Activated CD8-positive, alpha-beta memory T cell treated with anti-CD3 and anti-CD28 coated beads, Interleukin-2, amount 50 U/mL, for 1 hour (primary cell): Measurements from ENCODE around the gene ADI1.
"Not testable (repeated sequence)": the region's sequence is repeated elsewhere in the genome, so short reads cannot be mapped to it uniquely, and the experiment has no call there.

Experiments
- DNase-seq: peaks from one replicate; pipeline ENCODE4 v3.0.0-alpha.2; 2020; ENCODE audit errors: extremely low read depth

The ADI1 gene

GRCh38 chr2:3462493-3463104 lies 56.7 kb downstream of the ADI1 start:
- no peak for DNase-seq

GRCh38 chr2:3461801-3462492 lies 57.4 kb downstream of the ADI1 start:
- no peak for DNase-seq

DNA sequence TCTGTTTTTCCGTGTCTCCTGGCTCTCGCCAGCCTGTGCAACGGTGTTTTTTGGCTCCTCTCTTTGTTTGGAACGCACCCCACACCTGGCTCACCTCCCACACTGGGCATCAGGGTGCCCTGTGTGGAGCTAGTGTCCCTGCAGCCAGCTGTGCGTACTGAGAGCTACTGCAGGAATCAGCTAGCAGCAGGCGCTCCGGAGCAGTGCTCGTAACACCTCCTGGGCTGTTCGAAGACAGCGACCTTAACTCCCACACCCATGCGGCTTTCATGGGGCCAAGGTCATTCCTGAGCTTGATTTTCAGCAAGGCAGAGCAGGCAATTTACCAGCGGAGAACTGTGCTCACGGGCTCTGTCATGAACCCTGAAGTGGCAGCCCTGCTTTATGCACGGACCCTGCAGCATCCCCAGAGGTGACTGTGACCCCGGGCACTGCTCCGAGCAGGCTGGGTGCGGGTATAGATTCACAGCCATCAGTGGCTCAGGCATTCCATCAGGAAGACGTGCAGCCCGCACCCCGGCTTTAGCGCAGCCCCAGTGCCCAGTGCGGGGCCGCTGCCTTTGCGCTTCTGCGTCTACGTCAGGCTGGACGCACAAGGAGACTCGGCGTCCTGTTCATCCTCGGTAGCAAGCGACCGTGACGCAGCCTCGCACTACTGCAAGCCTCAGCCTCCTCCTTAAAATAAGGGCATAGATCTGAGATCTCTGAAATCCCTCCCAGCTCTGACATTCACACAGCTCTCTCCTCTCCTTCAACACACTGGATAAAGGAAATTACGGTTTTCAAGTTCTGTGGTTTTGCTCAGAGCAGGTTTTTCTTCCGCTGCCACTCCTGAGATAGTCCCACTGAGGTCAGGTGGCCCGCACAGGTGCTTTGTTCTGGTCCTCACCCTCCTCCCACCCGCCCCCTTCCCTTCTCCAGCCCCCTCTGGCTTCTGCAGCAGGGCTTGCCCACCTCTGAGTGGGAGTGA lies 58.2 kb downstream of the ADI1 start:
- no peak for DNase-seq

DNA sequence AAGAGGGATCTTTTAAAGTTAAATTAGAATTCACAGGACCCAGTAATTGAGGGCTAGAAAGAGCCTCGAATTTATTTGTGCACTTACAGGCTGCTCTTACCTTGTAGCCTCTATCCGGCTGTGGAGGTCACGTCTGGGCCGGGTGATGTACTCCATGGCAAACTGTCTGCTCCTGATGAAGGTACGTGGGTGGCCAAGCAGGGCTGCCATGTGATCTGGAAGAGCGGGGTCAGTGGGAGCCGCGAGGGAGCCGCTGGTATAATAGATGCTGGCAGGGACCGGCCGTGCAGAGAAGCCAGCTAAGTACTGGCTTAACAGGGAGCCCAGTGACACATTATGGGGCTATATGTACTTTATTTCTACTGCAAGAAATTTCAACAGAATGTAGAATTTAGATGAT lies 59.2 kb downstream of the ADI1 start:
- DNase-seq: no peak

DNA sequence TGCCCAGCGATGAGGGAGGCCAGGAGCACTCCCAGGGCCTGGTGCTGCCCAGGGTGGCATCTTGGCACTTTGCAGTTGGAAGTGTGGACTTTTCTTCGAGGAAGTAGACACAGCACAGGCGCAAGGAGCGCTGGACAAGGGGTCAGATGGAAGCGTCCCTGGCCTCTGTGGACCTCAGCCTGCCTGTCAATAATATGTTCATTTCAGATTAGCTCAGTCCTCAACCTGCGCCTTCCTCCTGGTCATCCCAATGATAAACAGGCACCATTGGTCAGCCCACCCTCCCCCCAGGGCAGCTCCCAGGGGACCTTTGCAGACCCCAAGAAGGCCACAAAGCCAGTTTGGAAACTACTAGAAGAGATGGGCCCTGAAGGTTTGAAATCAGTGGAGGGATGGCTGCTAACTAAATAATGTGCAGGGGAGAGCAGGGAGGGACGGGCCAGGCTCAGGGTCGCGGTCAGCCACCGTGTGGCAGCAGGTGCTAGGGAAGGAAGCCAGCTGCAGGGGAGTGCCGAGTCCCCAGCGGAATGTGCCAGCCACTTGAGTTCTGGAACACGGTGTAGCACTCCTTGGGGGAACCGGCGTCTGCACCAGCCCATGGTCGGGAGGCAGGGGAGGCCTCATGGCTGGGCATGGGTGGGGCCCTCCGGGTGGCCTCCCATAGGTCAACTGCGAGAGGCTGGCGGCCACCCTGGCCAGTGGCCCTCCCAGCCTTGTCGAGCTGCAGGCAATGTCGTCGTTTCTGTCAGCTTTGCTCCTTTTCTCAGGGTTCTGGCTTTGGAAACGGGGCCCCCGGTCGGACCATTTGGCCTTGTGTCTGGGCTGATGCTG lies 59.9 kb downstream of the ADI1 start:
- DNase-seq: no peak

DNA sequence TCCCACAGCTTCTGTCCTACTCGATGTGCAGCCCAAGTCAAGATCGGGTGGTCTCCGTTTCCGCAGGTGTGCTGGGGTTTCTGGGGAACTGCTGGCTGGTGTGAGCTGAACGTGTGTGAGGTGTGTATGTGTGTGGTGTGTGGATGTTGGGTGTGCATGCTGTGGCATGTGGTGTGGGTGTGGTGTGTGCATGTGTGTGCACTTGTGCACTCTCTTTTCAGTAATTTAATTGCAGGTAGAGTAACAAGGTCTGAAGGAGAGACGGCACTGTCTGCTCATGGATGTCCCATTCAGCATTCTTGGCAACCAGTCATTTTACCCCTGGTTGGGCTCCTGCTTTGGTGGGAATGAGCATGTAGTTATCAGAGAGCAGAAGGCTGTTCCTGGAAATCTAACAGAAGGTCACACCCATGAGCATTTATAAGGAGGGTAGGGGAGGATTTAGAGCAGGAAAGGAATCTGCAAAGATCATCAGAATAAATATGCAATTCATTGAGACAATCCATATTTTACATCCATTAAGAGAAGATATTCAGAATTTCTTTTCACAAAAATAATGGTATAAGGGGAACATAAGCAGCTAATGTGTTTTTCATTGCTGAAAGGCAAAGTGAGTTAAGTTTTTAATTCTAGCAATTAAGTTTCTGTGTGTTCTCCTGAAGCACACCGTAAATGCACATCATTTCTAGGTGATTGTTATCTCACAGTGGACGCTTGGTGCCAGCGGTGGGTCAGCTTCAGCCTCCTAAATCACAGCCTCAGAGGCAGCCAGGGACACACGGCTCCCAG lies 60.7 kb downstream of the ADI1 start:
- no peak for DNase-seq

DNA sequence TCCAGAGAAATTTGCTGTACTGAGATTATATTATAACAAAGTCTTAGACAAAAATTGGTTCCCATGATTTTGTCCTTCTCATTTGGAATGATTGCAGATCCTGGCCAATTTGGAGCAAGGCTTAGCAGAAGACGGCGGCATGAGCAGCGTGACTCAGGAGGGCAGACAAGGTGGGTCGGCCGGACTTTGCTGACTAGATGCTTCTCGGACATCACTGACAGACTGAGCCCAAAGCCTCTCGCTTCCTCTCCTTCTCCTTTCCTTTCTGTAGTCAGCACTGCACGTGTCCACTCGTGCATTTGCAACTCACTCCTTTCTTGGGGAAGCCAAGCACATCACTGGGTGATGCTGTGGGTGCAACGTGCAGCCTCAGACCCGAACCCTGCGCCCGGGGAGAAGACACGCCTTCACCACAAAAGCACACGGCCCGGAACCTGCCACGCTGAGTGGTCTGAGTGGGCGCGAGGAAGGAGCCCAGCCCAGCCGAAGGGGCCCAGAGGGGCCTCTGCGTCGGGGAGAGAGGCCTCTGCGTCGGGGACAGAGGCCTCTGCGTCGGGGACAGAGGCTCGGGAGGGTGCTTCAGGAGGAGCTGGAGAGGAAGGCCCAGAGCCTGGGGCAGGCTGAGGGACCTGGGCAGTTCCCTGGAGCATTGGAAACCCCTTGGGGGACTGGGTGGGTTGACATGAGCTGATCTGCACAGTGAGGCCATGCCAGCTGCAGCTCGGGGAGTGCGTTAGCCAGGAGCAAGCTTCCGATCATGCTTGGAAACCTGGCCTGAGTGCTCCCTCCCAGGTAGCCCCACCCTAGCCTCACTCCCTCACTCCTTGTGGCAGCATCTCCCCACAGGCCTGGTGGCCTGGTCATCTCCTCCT lies 61.6 kb downstream of the ADI1 start:
- DNase-seq: no peak

GRCh38 chr2:3456125-3456524 lies 63.2 kb downstream of the ADI1 start:
- no peak for DNase-seq

GRCh38 chr2:3454802-3455201 lies 64.5 kb downstream of the ADI1 start:
- DNase-seq: no peak

GRCh38 chr2:3454005-3454404 lies 65.3 kb downstream of the ADI1 start:
- not testable (repeated sequence) for DNase-seq

DNA sequence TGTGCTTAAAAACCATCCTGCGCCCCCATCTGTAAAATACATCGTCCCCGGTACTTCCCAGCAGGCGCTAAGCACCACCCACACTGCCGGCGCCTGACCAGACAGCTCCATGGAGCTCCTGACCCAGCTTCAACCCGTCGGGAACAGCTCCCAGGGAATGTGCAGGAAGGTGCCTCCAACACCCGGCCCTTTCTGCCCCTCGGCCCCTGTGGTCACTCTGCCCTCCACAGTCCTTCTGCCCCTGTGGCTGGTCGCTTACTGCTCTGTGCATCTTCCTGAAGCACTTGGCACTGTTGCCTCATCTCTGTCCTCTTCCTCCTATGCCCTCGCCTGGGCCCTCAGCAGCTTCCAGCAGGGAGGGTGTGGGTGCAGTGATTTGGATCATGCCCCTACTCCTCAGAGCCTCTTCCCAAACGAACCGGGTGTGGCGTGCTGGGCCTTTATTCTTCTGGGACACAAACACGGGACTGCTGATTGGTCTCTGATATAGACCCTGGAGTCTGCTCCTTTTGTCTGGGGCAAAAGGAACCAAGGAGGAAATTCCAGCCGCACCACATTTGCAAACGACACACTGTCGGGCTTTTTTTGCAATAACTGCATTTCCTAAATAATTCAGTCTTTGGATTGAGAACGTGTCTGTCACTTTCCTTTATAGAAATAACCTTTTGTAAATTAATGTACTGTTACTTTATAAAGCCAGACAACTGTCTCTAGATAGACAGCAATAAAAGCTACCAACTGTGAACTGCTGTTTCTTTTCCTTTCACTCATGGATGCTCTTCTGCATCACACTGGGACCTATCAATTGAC lies 65.9 kb downstream of the ADI1 start:
- DNase-seq: no peak

GRCh38 chr2:3451926-3452671 lies 67.2 kb downstream of the ADI1 start:
- DNase-seq: no peak

- DNase-seq: no peak
Measured at GRCh38 chr2:3451169-3451568, 68.2 kb downstream of the ADI1 start.

DNA sequence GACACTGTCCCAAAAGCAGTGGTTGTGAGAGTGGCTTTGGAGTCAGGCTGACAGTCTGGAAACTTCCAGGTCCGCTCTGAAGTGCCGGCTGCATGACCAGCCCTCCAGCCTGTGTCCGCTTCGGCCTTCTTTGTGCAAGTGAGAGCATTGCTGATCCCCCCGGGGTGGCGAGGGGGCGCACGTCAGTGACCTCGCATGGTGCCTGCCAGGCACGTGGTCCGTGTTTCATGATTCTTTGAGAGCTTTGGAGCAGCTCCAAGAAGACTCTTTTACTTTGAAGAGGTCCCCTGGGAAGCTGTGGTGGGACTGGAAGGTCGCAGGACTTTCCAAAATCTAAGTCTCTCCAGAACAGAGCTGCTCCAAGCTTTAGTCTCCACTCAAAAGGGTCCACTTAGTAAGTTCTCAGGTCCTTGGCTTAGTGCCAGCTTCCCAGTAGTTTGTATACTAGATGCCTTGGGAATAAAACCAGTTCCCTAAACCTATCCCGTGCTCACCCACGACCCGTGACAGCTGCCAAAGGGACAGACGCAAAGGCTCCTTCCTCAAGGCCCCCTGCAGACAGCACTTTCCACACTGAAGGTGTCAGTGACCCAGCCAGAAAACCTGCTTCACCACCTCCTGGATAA lies 68.8 kb downstream of the ADI1 start:
- no peak for DNase-seq

GRCh38 chr2:3449936-3450335 lies 69.4 kb downstream of the ADI1 start:
- DNase-seq: no peak

DNA sequence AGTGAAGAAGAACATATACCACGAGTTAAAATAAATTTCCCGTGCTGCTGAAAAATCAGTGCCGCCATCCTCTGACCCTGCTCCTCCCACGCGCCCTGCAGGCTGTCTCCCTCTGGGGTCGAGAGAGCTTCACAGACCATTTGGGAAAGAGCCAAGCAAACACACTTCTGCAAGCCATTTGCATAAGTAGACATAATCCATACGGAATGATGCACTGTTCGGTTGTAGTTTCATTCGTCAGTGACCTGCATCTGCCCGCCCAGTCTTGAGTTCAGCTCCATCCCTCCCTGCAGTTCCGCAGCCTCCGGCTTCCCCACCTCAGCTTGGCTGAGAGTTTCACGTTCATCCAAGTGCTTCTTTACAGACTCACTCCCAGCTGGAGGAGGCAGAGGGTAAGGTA lies 70.2 kb downstream of the ADI1 start:
- DNase-seq: no peak

DNA sequence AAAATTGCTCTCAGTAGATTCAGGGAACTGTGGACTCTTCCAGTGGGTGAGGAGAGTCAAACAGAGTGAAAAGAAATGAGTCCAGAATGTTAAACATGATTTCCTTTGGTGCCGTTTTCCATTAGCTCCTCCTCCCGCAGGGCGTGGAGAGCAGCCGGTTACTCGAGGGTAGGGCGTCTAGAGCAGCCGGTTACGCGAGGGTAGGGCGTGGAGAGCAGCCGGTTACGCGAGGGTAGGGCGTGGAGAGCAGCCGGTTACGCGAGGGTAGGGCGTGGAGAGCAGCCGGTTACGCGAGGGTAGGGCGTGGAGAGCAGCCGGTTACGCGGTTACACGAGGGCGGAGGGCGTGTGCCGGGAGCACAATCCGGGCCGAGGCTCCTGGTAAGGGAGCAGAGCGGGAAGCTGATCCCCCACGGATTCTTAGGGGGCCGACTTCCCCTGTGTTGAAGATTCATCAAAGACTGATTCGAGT lies 70.9 kb downstream of the ADI1 start:
- not testable (repeated sequence) for DNase-seq
